Measurements from ENCODE around the gene SELL. TPM values are rescaled to one million over a fixed set of nuclear protein-coding genes. Genes with fewer than 3 reads are reported as not detected.
"Not testable (repeated sequence)": the region's sequence is repeated elsewhere in the genome, so short reads cannot be mapped to it uniquely, and the experiment has no call there.

Gene SELL
- total RNA-seq, 2 donors from 2014 or later, result 1.5 to 2.2 TPM

DNA sequence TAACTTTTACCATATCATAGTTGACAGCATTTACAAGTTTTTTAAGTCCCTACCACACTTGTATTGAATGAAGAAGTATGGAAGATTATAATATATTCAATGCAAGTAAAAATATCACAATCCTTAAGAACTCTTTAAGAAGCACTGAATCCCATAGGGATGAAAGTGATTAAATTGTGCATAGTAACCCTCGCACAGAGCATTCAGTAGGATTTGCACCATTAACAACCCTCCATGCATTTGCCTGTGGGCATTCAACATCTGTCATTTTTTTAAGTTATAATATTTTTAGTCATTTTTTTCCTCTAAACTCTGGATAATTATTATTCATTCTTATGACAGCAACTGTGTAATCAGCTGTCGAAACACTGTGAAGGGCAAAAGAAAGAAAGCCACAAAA is 12.3 kb upstream of the SELL start:
- no peak for DNase-seq
- Histone ChIP-seq H3K27ac (no peak overlapping the region), H3K27me3 (no peaks in the 10 kb centered on the region), H3K9ac (ENCODE audit: low read depth in 2 of 2, low read length in 2 of 2) (no peak overlapping the region), H3K36me3 (no peaks in the 10 kb centered on the region), H3K4me3 (no peak overlapping the region), H3K9me3 (no peaks in the 10 kb centered on the region), H3K4me1 (no peaks in the 10 kb centered on the region)
- intact Hi-C loops (cut with DNase I), result no loop called here
- no peak for TF ChIP-seq CTCF (IDR thresholded peaks at IDR 0.05)

DNA sequence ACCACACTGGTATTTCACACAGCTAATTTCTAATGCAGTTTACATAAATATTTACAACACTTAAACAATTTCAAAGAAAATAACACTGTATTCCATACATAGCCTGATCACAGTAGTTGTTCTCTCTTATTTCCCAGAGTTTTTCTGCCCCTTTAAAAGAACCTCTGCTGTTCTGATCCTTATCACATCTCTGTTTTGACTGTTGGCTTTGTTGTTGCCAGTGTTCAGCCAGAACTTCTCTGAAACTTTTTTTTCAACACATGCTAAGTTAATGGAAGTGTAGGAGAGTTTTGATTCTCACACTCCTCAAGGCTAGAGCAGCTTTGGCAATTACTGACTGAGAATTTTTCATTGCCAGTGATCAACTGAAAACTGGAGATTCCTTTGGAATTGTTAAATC is 11.4 kb upstream of the SELL start:
- Histone ChIP-seq H3K27ac (no peak overlapping the region), H3K9me3 (no peaks in the 10 kb centered on the region), H3K4me3 (no peak overlapping the region), H3K4me1 (no peaks in the 10 kb centered on the region), H3K27me3 (no peaks in the 10 kb centered on the region), H3K36me3 (no peaks in the 10 kb centered on the region), H3K9ac (ENCODE audit: low read depth in 2 of 2, low read length in 2 of 2) (no peak overlapping the region)
- no peak for TF ChIP-seq CTCF (IDR thresholded peaks at IDR 0.05)
- intact Hi-C loops (cut with DNase I), result no loop called here
- DNase-seq, result no peak

DNA sequence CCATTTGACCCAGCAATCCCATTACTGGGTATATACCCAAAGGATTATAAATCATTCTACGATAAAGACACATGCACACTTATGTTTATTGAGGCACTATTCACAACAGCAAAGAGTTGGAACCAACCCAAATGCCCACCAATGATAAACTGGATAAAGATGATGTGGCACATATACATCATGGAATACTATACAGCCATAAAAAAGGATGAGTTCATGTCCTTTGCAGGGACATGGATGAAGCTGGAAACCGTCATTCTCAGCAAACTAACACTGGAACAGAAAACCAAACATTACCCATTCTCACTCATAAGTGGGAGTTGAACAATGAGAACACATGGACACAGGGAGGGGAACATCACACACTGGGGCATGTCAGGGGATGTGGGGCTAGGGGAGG is 3.7 kb upstream of the SELL start:
- H3K9me3 ChIP-seq; H3K4me1 ChIP-seq; H3K27ac ChIP-seq; H3K4me3 ChIP-seq; H3K9ac ChIP-seq (ENCODE audit: low read depth in 2 of 2, low read length in 2 of 2); intact Hi-C loops (cut with DNase I); H3K36me3 ChIP-seq; H3K27me3 ChIP-seq; DNase-seq: not testable (repeated sequence)

DNA sequence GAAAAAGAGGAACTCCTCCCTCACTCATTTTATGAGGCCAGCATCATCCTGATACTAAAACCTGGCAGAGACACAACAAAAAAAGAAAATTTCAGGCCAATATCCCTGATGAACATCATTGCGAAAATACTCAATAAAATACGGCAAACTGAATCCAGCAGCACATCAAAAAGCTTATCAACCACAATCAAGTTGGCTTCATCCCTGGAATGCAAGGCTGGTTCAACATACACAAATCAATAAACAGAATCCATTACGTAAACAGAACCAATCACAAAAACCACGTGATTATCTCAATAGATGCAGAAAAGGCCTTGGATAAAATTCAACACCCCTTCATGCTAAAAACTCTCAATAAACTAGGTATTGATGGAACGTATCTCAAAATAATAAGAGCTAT is 1.7 kb upstream of the SELL start:
- H3K9me3 ChIP-seq; H3K9ac ChIP-seq (ENCODE audit: low read depth in 2 of 2, low read length in 2 of 2); H3K4me1 ChIP-seq; H3K27ac ChIP-seq; H3K27me3 ChIP-seq; H3K36me3 ChIP-seq; H3K4me3 ChIP-seq; DNase-seq: not testable (repeated sequence)
- intact Hi-C loops (cut with DNase I), result loop anchor here (5.0 kb wide), 1 partner anchor 111 kb away; no protein-coding TSS in a partner anchor

DNA sequence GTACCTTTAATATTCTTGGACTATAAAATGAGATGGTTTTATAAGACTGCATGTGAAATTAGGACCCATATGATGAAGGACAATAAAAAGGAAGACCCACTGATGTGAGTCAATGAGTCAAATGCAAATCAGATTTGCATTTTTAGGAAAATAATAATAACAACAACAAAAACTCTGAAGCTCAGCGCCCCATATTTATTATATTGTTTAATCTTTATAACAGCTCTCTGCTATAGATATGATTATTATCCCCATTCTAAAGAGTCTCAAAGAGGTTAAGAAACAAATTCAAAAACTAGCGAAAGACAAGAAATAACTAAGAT is 850 bp upstream of the SELL start:
- no peak overlapping the region for H3K4me3 ChIP-seq
- no peak overlapping the region for H3K27ac ChIP-seq
- DNase-seq, result no peak
- H3K9me3 ChIP-seq, result no peaks in the 10 kb centered on the region
- H3K36me3 ChIP-seq, result no peaks in the 10 kb centered on the region
- no peak overlapping the region for H3K9ac ChIP-seq (ENCODE audit: low read depth in 2 of 2, low read length in 2 of 2)
- no peaks in the 10 kb centered on the region for H3K4me1 ChIP-seq
- TF ChIP-seq CTCF (IDR thresholded peaks at IDR 0.05), result peak; percentile 3
- H3K27me3 ChIP-seq, result no peaks in the 10 kb centered on the region
- intact Hi-C loops (cut with DNase I), result loop anchor here (5.0 kb wide), 1 partner anchor 110 kb away; no protein-coding TSS in a partner anchor

DNA sequence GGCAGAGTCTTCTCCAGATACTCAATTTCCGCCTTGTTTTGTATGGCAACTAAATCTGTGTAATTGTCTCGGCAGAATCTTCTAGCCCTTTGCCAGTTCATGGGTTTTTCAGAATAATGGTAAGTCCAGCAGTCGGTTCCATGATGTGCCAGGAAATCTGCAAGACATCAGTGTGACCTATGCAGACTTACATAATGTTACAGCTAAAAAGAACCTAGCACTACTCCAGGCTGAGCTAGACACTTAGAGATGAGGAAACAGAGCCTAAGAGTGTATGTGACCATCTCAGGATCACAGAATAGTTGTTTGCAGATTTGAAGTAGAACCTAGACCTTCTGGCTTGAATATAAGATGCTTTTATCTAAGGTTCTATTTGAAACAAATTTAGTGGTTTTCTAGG is 2.8 kb downstream of the SELL start:
- no peak for DNase-seq
- Histone ChIP-seq H3K9me3 (no peaks in the 10 kb centered on the region), H3K27me3 (no peaks in the 10 kb centered on the region), H3K4me1 (no peaks in the 10 kb centered on the region), H3K27ac (no peak overlapping the region), H3K9ac (ENCODE audit: low read depth in 2 of 2, low read length in 2 of 2) (no peak overlapping the region), H3K36me3 (no peaks in the 10 kb centered on the region), H3K4me3 (no peak overlapping the region)
- intact Hi-C loops (cut with DNase I), result loop anchor here (5.0 kb wide), 1 partner anchor 156 kb away; no protein-coding TSS in a partner anchor
- TF ChIP-seq CTCF (IDR thresholded peaks at IDR 0.05), result no peak
